ENCODE results near the gene CCND1. TPM values are rescaled to one million over a fixed set of nuclear protein-coding genes. Genes with fewer than 3 reads are reported as not detected.

Gene CCND1
- total and polyA plus RNA-seq, 9 of the 15 experiments (the other 6 are each of a cell fraction or from before 2014, with no cell fraction given) = 0.04 to 23.3 (median 3.8) TPM

DNA sequence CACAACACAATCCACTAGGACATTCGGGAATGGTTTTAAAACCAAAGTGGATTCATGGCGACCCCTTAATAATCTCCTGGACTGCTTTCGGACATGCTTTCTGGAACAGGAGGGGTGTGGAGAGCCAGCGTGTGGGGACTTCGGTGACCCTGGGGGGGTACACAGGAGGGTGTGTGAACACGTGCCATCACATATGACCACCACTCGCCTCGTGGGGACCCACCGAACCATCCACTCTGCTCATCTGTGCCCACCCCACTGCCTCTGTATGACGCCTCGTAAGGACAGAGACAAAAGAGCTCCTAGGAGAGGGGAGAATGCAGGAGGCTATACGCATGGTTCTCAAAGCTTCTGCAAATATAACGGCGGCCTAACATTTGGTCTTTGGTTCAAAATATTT is 25.3 kb downstream of the CCND1 start:
- in situ Hi-C loops (cut with MboI) = loop anchor here (25.0 kb wide), 2 partner anchors 829 to 1029 kb away; partner anchors contain the start of gene CPT1A
- peaks cover 3% of the 10 kb centered on the region for H3K9me1 ChIP-seq (ENCODE audit: control insufficient read depth, insufficient read depth, low read length)
- DNase-seq (ENCODE audit: extremely low read depth in 1 of 4, low spot score in 3 of 4) = no peak
- H3K27ac ChIP-seq (ENCODE audit: extremely low read depth, low read depth, low read length) = no peak overlapping the region
- H2AFZ ChIP-seq (ENCODE audit: low read depth, low read length) = no peak overlapping the region
- FAIRE-seq = no peak
- peaks cover 4% of the 10 kb centered on the region in 2 experiments; a peak in 4 of 5 replicates for H3K4me1 ChIP-seq (replicated peaks in 1 of 2; ENCODE audit: control insufficient read depth in 2 of 2, insufficient read depth in 2 of 2, low read length in 2 of 2)
- no peak for ATAC-seq
- H3K4me2 ChIP-seq (ENCODE audit: insufficient read depth, low read length) = no peak overlapping the region
- no peak overlapping the region for H3K4me3 ChIP-seq
- no peaks in the 10 kb centered on the region for H3K9me3 ChIP-seq (replicated peaks; ENCODE audit: control insufficient read depth, insufficient read depth, low read depth, low read length)
- CTCF ChIA-PET (ENCODE audit: low intra/inter-chr PET ratio) = no interaction called here
- H3K36me3 ChIP-seq (ENCODE audit: control insufficient read depth, insufficient read depth, low read length) = peaks cover 62% of the 10 kb centered on the region
- H3K27me3 ChIP-seq (ENCODE audit: control insufficient read depth in 2 of 2, insufficient read depth in 2 of 2, low read length in 2 of 2) = no peaks in the 10 kb centered on the region
- 96% methylated on average over 14 of the region's 14 CpGs for WGBS (ENCODE audit: insufficient coverage, low coverage, missing lambda C conversion rate)
- intact Hi-C loops (cut with micrococcal nuclease) = no loop called here
- POLR2A ChIA-PET = interaction anchor here (0.6 kb wide), 1 partner anchor 549 kb away, joined by 3 read pairs; no protein-coding TSS in a partner anchor
- no peaks in the 10 kb centered on the region for H3K79me2 ChIP-seq (ENCODE audit: control insufficient read depth, insufficient read depth, low read length)
- peaks cover 5% of the 10 kb centered on the region for H4K20me1 ChIP-seq (replicated peaks; ENCODE audit: control insufficient read depth, insufficient read depth, low read length)
- no TSS peak for BruUV-seq (replicated peaks)
- no peak overlapping the region for H3K9ac ChIP-seq (ENCODE audit: insufficient read depth in 1 of 2, low read depth in 2 of 2, low read length in 2 of 2)
- no peak for TF ChIP-seq ZNF212 (CRISPR knock-in tag; IDR thresholded peaks at IDR 0.05)
- no peak for TF ChIP-seq ZNF445 (CRISPR knock-in tag; IDR thresholded peaks at IDR 0.05; ENCODE audit: low read depth)
- TF ChIP-seq ZFPM2 (CRISPR knock-in tag; IDR thresholded peaks at IDR 0.05) = no peak
- TF ChIP-seq HEY1 (CRISPR knock-in tag; IDR thresholded peaks at IDR 0.05; ENCODE audit: borderline replicate concordance) = no peak
- no peak for TF ChIP-seq SAP30 (IDR thresholded peaks at IDR 0.05; ENCODE audit: borderline replicate concordance, insufficient read depth, low read depth, low read length, poor library complexity, severe bottlenecking)
- no peak for TF ChIP-seq FOXP1 (CRISPR knock-in tag; IDR thresholded peaks at IDR 0.05)
- no peak for TF ChIP-seq STAT5A (IDR thresholded peaks at IDR 0.05; ENCODE audit: borderline replicate concordance, low read length)
- TF ChIP-seq RBM14 (IDR thresholded peaks at IDR 0.05; ENCODE audit: borderline replicate concordance, insufficient read depth, low read depth, low read length) = no peak
- TF ChIP-seq, protein P1, sequence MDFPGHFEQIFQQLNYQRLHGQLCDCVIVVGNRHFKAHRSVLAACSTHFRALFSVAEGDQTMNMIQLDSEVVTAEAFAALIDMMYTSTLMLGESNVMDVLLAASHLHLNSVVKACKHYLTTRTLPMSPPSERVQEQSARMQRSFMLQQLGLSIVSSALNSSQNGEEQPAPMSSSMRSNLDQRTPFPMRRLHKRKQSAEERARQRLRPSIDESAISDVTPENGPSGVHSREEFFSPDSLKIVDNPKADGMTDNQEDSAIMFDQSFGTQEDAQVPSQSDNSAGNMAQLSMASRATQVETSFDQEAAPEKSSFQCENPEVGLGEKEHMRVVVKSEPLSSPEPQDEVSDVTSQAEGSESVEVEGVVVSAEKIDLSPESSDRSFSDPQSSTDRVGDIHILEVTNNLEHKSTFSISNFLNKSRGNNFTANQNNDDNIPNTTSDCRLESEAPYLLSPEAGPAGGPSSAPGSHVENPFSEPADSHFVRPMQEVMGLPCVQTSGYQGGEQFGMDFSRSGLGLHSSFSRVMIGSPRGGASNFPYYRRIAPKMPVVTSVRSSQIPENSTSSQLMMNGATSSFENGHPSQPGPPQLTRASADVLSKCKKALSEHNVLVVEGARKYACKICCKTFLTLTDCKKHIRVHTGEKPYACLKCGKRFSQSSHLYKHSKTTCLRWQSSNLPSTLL (IDR thresholded peaks at IDR 0.05) = no peak
- TF ChIP-seq FIP1L1 (IDR thresholded peaks at IDR 0.05; ENCODE audit: low read depth, low read length, poor library complexity, severe bottlenecking) = no peak
- no peak for TF ChIP-seq ZNF384 (IDR thresholded peaks at IDR 0.05; ENCODE audit: low read depth, low read length)
- TF ChIP-seq HDAC8 (tag; IDR thresholded peaks at IDR 0.05) = no peak
- no peak for TF ChIP-seq ASH1L (IDR thresholded peaks at IDR 0.05; ENCODE audit: borderline replicate concordance, low read depth, partially characterized antibody)
- no peak for TF ChIP-seq ZNF174 (CRISPR knock-in tag; IDR thresholded peaks at IDR 0.05)
- no peak for TF ChIP-seq SMAD3 (CRISPR knock-in tag; conservative IDR thresholded peaks at IDR 0.05)
